Muscle of leg (tissue), 11 donors: ENCODE measurements around the gene CACNA1H. TPM values are rescaled to one million over a fixed set of nuclear protein-coding genes. Genes with fewer than 3 reads are reported as not detected.

Experiments used
- DNase-seq: peaks from one replicate; pipeline ENCODE4 v3.0.0; 2013
- H3K27ac ChIP-seq: one replicate; pipeline ENCODE4 v1.5.1; 2013; ENCODE audit warnings: mild to moderate bottlenecking, low read length, control low read depth
- H3K27me3 ChIP-seq: one replicate; pipeline ENCODE4 v1.6.1; 2013; ENCODE audit warnings: low read length; ENCODE audit not compliant: control insufficient read depth, insufficient read depth
- H3K36me3 ChIP-seq: one replicate; pipeline ENCODE4 v1.6.1; 2013; ENCODE audit warnings: low read length; ENCODE audit not compliant: control insufficient read depth, insufficient read depth
- H3K4me1 ChIP-seq: one replicate; pipeline ENCODE4 v1.6.1; 2013; ENCODE audit warnings: low read length; ENCODE audit not compliant: control insufficient read depth, insufficient read depth
- H3K4me3 ChIP-seq: one replicate; pipeline ENCODE4 v1.5.1; 2013; ENCODE audit warnings: low read length, control low read depth
- H3K9me3 ChIP-seq: replicated peaks from 2 replicates; pipeline ENCODE4 v1.6.1; 2013; ENCODE audit warnings: low read depth, low read length; ENCODE audit not compliant: control insufficient read depth
- WGBS: methylation state at CpG from one replicate; pipeline ENCODE4 v1.1.5; 2013; ENCODE audit warnings: missing lambda C conversion rate; ENCODE audit not compliant: insufficient coverage; 5-methylcytosine and 5-hydroxymethylcytosine counted together
- polyA plus RNA-seq, 8 donors: library from polyadenylated mRNA; unstranded; fragments of 120-200 nt; gene quantifications; one replicate each; pipeline versions ENCODE4 v1.2.1 to v1.2.3, GENCODE V29; 2013; ENCODE audit warnings: inconsistent platforms in 1 of 8, low replicate concordance in 1 of 8; ENCODE audit not compliant: insufficient read length in 8 of 8, insufficient read depth in 1 of 8
- total RNA-seq: library from RNA; stranded (reverse); fragments of 120-200 nt; gene quantifications from one replicate; pipeline ENCODE4 v1.2.4, GENCODE V29; 2013

The CACNA1H gene
- total and polyA plus RNA-seq, 9 donors = 20.7 to 56.0 (median 39.5) TPM

DNA sequence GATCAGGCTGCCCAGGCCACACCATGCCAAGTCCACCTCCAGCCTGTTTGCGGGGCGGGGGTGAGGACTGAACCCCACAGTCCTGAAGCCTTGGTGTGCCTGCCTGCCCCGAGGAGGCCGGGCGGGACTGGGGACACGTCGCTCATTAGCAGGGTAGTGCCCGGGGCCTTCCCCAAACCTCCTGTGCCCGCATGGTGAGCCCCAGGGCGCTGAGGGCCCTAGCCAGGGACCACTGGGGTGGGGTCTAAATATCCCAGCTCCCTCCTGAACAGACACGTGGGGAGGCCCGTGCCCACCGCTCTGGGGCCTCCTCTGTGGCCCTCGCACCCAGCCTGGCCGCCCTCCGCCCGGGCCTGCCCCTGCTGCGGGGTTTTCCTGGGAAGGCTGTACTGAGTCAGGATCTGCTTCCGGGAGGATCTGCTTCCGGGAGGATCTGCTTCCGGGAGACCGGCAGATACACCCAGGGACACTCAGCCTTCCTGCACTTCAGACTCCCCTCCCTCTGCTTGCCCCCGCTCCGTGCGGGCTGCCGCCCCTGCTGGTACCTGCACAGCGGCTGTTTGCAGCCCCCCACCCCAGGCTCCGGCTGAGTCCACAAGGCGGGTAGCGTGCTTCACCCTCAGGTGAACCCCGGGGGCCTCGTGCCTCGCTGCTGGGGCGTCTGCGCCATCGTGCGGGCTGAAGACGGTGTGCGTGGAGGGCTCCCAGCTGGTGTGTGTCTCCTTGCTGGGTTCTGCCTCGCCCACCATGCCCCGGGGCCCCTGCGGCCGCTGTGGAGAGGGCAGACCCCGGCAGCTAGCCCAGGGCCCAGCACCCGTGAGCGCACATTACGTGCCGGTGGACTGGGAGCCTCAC lies 23.6 kb upstream of the CACNA1H start:
- no peak overlapping the region for H3K4me3 ChIP-seq
- no peaks in the 10 kb centered on the region for H3K36me3 ChIP-seq
- DNase-seq = no peak
- H3K9me3 ChIP-seq = no peaks in the 10 kb centered on the region
- H3K4me1 ChIP-seq = peaks cover 9% of the 10 kb centered on the region
- 89% methylated on average over 41 of the region's 48 CpGs for WGBS
- peaks cover 17% of the 10 kb centered on the region for H3K27me3 ChIP-seq
- H3K27ac ChIP-seq = no peak overlapping the region

DNA sequence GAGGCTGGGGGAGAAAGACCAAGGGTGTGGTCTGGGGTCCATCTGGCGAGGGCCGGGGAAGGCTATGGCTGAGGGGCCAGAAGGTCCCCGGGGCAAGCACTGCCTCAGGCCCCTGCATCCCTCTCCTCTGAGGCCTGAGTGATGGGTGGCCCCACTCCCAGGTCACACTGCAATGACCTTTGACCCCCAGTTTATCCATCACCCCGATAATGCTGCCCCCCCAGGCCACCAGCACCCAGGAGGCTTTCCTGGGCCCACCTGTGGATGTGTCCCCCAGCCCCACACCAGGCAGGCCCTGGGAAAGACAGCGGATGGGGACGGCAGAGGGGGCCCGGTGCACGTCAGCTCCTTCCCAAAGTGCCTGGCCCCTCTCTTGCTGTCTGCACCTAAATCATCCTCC lies 22.5 kb upstream of the CACNA1H start:
- H3K4me3 ChIP-seq = no peak overlapping the region
- no peak for DNase-seq
- no peak overlapping the region for H3K27ac ChIP-seq
- no peaks in the 10 kb centered on the region for H3K36me3 ChIP-seq
- 94% methylated on average over 3 of the region's 8 CpGs for WGBS
- H3K4me1 ChIP-seq = peaks cover 3% of the 10 kb centered on the region
- peaks cover 18% of the 10 kb centered on the region for H3K27me3 ChIP-seq
- H3K9me3 ChIP-seq = no peaks in the 10 kb centered on the region

DNA sequence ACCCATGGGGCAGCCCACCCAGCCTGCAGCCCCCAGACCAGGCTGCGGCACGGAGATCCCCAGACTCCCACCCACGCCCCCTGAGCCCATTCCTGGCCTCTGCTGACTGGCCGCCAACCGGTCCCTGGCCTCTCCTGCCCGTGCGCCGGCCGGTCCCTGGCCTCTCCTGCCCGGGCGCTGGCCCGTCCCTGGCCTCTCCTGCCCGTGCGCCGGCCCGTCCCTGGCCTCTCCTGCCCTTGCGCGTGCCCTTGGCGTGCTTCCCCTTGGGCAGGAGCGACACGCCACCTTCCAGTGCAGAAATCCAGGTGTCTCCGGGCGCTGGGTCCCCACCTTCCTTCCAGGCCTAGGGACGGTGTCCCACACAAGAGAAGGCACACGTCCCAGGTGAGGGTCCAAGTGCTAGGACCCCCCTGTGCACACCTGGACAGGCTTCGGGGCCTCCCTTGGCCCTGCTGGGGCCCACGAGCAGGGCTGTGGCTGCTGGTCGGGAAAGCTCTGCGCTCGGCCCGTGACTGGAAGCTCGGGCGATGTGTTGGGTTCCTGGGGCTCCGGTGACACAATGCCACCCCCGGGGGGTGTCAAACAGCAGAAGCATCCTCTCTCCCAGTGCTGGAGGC lies 21.4 kb upstream of the CACNA1H start:
- peaks cover 28% of the 10 kb centered on the region for H3K27me3 ChIP-seq
- no peaks in the 10 kb centered on the region for H3K9me3 ChIP-seq
- no peaks in the 10 kb centered on the region for H3K4me1 ChIP-seq
- DNase-seq = no peak
- H3K36me3 ChIP-seq = no peaks in the 10 kb centered on the region
- 87% methylated on average over 35 of the region's 35 CpGs for WGBS
- H3K27ac ChIP-seq = no peak overlapping the region
- no peak overlapping the region for H3K4me3 ChIP-seq

GRCh38 chr16:1132431-1132830 lies 20.5 kb upstream of the CACNA1H start:
- Histone ChIP-seq H3K4me3 (no peak overlapping the region), H3K27me3 (peaks cover 29% of the 10 kb centered on the region), H3K36me3 (no peaks in the 10 kb centered on the region), H3K9me3 (no peaks in the 10 kb centered on the region), H3K4me1 (no peaks in the 10 kb centered on the region), H3K27ac (no peak overlapping the region)
- 59% methylated on average over 10 of the region's 15 CpGs for WGBS
- DNase-seq = no peak

- H3K36me3 ChIP-seq = no peaks in the 10 kb centered on the region
- no peak overlapping the region for H3K27ac ChIP-seq
- DNase-seq = no peak
- 80% methylated on average over 12 of the region's 18 CpGs for WGBS
- peaks cover 28% of the 10 kb centered on the region for H3K27me3 ChIP-seq
- no peaks in the 10 kb centered on the region for H3K9me3 ChIP-seq
- H3K4me1 ChIP-seq = no peaks in the 10 kb centered on the region
- no peak overlapping the region for H3K4me3 ChIP-seq
Measured at GRCh38 chr16:1133271-1133670, 19.6 kb upstream of the CACNA1H start.

DNA sequence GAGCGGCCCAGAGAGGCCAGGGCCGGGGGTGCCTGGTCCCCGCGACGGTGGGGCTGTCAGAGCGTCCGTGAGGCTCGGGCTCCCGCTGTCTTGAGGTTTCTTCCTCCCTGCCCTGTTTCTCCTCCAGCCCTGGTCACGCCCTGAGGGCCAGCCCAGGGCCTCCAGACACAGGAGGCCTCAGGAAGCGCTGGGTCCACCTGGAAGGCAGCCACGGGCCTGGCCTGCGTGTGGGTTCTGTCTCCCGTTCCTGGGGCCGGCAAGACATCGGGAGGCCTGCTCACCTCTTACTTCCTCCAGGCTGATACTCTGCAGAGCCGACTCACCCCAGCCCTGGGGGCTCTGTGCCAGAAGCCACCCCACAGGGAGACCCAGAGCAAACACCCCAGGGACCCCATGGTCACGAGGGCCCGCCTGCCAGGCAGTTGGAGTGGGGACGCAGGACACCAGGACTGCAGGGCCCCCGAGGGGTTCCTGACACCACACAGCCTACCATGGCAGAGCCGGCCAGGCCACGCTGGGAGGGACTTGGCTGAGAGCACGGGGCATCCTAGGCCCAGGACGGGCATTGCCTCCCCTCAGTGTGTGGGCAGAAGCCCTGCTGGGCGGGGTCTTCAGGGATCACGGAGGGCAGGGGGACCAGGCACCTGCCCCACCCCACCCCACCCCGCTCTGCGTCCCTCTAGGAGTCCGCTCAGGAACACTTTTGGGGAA lies 18.9 kb upstream of the CACNA1H start:
- Histone ChIP-seq H3K9me3 (no peaks in the 10 kb centered on the region), H3K4me3 (no peak overlapping the region), H3K4me1 (no peaks in the 10 kb centered on the region), H3K27me3 (peaks cover 29% of the 10 kb centered on the region), H3K27ac (no peak overlapping the region), H3K36me3 (no peaks in the 10 kb centered on the region)
- 44% methylated on average over 25 of the region's 30 CpGs for WGBS
- DNase-seq = no peak

- no peak overlapping the region for H3K27ac ChIP-seq
- H3K27me3 ChIP-seq = peaks cover 32% of the 10 kb centered on the region
- no peaks in the 10 kb centered on the region for H3K9me3 ChIP-seq
- H3K4me1 ChIP-seq = no peaks in the 10 kb centered on the region
- DNase-seq = no peak
- 51% methylated on average over 12 of the region's 30 CpGs for WGBS
- no peaks in the 10 kb centered on the region for H3K36me3 ChIP-seq
- H3K4me3 ChIP-seq = no peak overlapping the region
Measured at GRCh38 chr16:1134776-1135458, 18.0 kb upstream of the CACNA1H start.

DNA sequence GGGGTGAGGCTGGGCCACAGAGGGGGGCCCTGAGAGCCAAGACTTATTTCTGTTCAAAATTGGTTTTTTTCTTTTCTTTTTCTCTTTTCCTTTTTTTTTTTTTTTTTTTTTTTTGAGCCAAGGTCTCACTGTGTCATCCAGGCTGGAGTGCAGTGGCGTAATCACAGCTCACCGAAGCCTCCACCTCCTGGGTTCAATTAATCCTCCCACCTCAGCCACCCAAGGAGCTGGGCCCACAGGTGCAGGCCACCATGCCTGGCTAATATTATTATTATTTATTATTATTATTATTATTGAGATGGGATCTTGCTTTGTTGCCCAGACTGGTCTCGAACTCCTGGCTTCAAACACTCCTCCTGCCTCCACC lies 17.5 kb upstream of the CACNA1H start:
- Histone ChIP-seq H3K9me3 (no peaks in the 10 kb centered on the region), H3K36me3 (no peaks in the 10 kb centered on the region), H3K4me1 (no peaks in the 10 kb centered on the region), H3K4me3 (no peak overlapping the region), H3K27me3 (peaks cover 34% of the 10 kb centered on the region), H3K27ac (no peak overlapping the region)
- no CpG with 5 or more reads among the region's 3 CpGs for WGBS
- DNase-seq = no peak

- H3K27me3 ChIP-seq = peaks cover 45% of the 10 kb centered on the region
- H3K27ac ChIP-seq = no peak overlapping the region
- DNase-seq = no peak
- H3K36me3 ChIP-seq = no peaks in the 10 kb centered on the region
- no peaks in the 10 kb centered on the region for H3K4me1 ChIP-seq
- WGBS = 69% methylated on average over 24 of the region's 24 CpGs
- no peak overlapping the region for H3K4me3 ChIP-seq
- H3K9me3 ChIP-seq = no peaks in the 10 kb centered on the region
Measured at GRCh38 chr16:1137604-1138003, 15.3 kb upstream of the CACNA1H start.
